ENCODE data around the gene WBP4. TPM values are rescaled to one million over a fixed set of nuclear protein-coding genes. Genes with fewer than 3 reads are reported as not detected.

Gene WBP4
- total and polyA plus RNA-seq, 9 of the 15 experiments (the other 6 are each of a cell fraction or from before 2014, with no cell fraction given) = 5.5 to 12.2 (median 7.9) TPM

- TF ChIP-seq ZBTB33 (CRISPR knock-in tag; IDR thresholded peaks at IDR 0.05) (no peak), CHD4 (IDR thresholded peaks at IDR 0.05; ENCODE audit: insufficient read depth, insufficient replicate concordance, low read depth, low read length, poor library complexity, severe bottlenecking) (peak; percentile 45), PCBP2 (IDR thresholded peaks at IDR 0.05; ENCODE audit: low read depth, low read length, poor library complexity, severe bottlenecking) (no peak)
Observed at GRCh38 chr13:41059456-41060081, 1.7 kb upstream of the WBP4 start (continued).

- Histone ChIP-seq H2AFZ (ENCODE audit: low read depth, low read length) (peak overlapping the region; percentile 99), H3K4me2 (ENCODE audit: insufficient read depth, low read length) (peak overlapping the region; percentile 88), H3K9me3 (replicated peaks; ENCODE audit: control insufficient read depth, insufficient read depth, low read depth, low read length) (no peaks in the 10 kb centered on the region), H3K9ac (ENCODE audit: insufficient read depth in 1 of 2, low read depth in 2 of 2, low read length in 2 of 2) (peak overlapping the region; percentile 94 to 98), H3K27ac (ENCODE audit: extremely low read depth, low read depth, low read length) (peak overlapping the region; percentile 96), H3K36me3 (ENCODE audit: control insufficient read depth, insufficient read depth, low read length) (peaks cover 12% of the 10 kb centered on the region; the same call in 1 of the 3 replicates), H3K4me1 (replicated peaks in 1 of 2; ENCODE audit: control insufficient read depth in 2 of 2, insufficient read depth in 2 of 2, low read length in 2 of 2) (peaks cover 9 to 24% of the 10 kb centered on the region in 2 experiments; a peak in 3 of 5 replicates), H3K27me3 (ENCODE audit: control insufficient read depth in 2 of 2, insufficient read depth in 2 of 2, low read length in 2 of 2) (no peaks in the 10 kb centered on the region), H3K79me2 (ENCODE audit: control insufficient read depth, insufficient read depth, low read length) (peaks cover 88% of the 10 kb centered on the region), H3K9me1 (ENCODE audit: control insufficient read depth, insufficient read depth, low read length) (no peaks in the 10 kb centered on the region), H4K20me1 (replicated peaks; ENCODE audit: control insufficient read depth, insufficient read depth, low read length) (no peaks in the 10 kb centered on the region), H3K4me3 (peak overlapping the region; percentile 60)
- CTCF ChIA-PET (ENCODE audit: low intra/inter-chr PET ratio) = no interaction called here
- in situ Hi-C loops (cut with MboI) (loop anchor here (25.0 kb wide), 1 partner anchor 273 kb away; the partner anchor contains the start of gene SLC25A15), intact Hi-C loops (cut with micrococcal nuclease) (loop anchor here (1.0 to 5.0 kb wide), 5 partner anchors 43 to 252 kb away; partner anchors contain the start of genes ELF1, KBTBD6, KBTBD7 and NAA16)
- under 1% methylated on average over 34 of the region's 57 CpGs for WGBS (ENCODE audit: insufficient coverage, low coverage, missing lambda C conversion rate)
- ATAC-seq (peak; percentile 78), FAIRE-seq (peak; percentile 62), DNase-seq (ENCODE audit: extremely low read depth in 1 of 4, low spot score in 3 of 4) (peak; percentile 67 to 89 (median 78))
- TSS peak; percentile 46 for BruUV-seq (replicated peaks)
- POLR2A ChIA-PET = interaction anchor here (0.8 to 1.7 kb wide), 6 partner anchors 10 to 418 kb away, joined by 3 to 6 read pairs (median 3); no protein-coding TSS in a partner anchor
- peak in 1 of 2 experiments; percentile 54; a peak in 1 of 4 replicates for TF ChIP-seq ARNT (IDR thresholded peaks at IDR 0.05)
- no peak for TF ChIP-seq MTA1 (IDR thresholded peaks at IDR 0.05; ENCODE audit: borderline replicate concordance)
- no peak for TF ChIP-seq ZNF436 (CRISPR knock-in tag; IDR thresholded peaks at IDR 0.05)
- no peak for TF ChIP-seq E2F4 (CRISPR knock-in tag; IDR thresholded peaks at IDR 0.05; ENCODE audit: low read depth)
- no peak for TF ChIP-seq PRPF4 (IDR thresholded peaks at IDR 0.05; ENCODE audit: insufficient read depth, low read depth, low read length, poor library complexity, severe bottlenecking)
- no peak for TF ChIP-seq RBM14 (IDR thresholded peaks at IDR 0.05; ENCODE audit: borderline replicate concordance, insufficient read depth, low read depth, low read length)
- TF ChIP-seq POLR2B (IDR thresholded peaks at IDR 0.05; ENCODE audit: low read depth, partially characterized antibody) = no peak
- TF ChIP-seq TAF9B (IDR thresholded peaks at IDR 0.05; ENCODE audit: partially characterized antibody) = peak; percentile 59
- TF ChIP-seq CEBPB (tag; IDR thresholded peaks at IDR 0.05) = no peak
- TF ChIP-seq ETS1 (conservative IDR thresholded peaks at IDR 0.05; ENCODE audit: control insufficient read depth, low read depth, low read length) = no peak; the same call in 1 of the 2 replicates
- TF ChIP-seq ZNF764 (CRISPR knock-in tag; IDR thresholded peaks at IDR 0.05; ENCODE audit: low read depth) = no peak
Observed at GRCh38 chr13:41060082-41060723, 1.1 kb upstream of the WBP4 start.

Measured in K562 (cell line).